Bladder microvascular endothelial cell (primary cell): Measurements from ENCODE around the gene MAP1LC3B2. TPM values are rescaled to one million over a fixed set of nuclear protein-coding genes. Genes with fewer than 3 reads are reported as not detected.

Experiments
- total RNA-seq: library from RNA; depleted of rRNA; stranded (reverse); fragments of >200 nt; gene quantifications from 2 replicates; pipeline ENCODE4 v1.2.3, GENCODE V29; 2014

The MAP1LC3B2 gene
- total RNA-seq, result 0.31 and 0.32 TPM in 2 replicates

DNA sequence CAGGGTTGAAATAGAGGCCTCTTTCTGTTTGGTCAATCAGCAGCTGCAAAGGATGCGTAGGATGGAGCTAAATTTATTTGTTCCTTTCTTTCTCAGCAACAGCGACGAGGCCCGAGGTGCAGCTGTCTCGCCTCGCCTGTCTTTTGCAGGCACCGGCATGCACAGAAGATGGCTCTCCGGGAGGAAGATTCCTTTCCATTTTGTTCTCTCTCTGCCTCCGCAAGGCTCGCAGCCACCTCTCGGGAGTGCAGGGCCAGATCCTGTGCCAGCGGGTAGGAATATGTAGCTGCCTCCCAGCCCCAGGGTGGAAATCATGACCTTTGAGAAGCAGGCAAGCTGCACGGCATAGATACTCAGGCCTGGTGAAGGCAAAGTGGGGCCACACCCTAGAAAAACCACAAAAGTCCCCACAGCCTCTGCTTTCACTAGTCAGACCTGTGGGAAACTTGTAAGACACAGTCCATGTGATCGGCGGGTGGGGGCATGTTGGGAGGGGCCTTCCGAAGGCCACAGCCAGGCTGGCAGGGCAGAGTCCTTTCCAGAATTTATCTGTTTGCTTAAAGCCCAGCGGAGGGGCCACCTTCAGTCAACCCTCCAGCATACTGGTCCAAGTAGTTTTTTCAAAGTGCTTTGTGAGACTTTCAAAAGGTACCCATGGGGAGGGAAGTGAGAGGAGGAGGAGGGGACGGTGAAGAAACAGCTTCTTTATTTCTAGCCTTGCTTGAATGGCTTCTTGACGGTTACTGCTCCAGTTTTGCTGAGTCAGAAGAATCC is at the start of gene MAP1LC3B2:
Gene MAP1LC3B2, plus strand, starts transcription at position 220 of the 774 bp plus-strand sequence. CDS start 16,562 bp downstream, outside the sequence.

Other genes with a start within 250 kb of the MAP1LC3B2 start
- 18.8 and 24.9 TPM in 2 replicates for gene SPRING1, start 178.7 kb downstream of the MAP1LC3B2 start, total RNA-seq
- 1.1 and 2.9 TPM in 2 replicates for gene RNFT2, start 178.9 kb downstream of the MAP1LC3B2 start, total RNA-seq